Stimulated activated CD8-positive, alpha-beta memory T cell treated with anti-CD3 and anti-CD28 coated beads, Interleukin-2, amount 100 ng/mL, for 1 hour (primary cell): ENCODE results near the gene ZNF212.
A peak's percentile ranks its signal among the peaks of the same experiment; 100 is the strongest.
"Not testable (repeated sequence)": the region's sequence is repeated elsewhere in the genome, so short reads cannot be mapped to it uniquely, and the experiment has no call there.

Experiments
- DNase-seq, 2 donors: peaks; one replicate each; pipeline ENCODE4 v3.0.0-alpha.2; 2020; ENCODE audit warnings: low read depth in 2 of 2

ZNF212 gene

GRCh38 chr7:149252378-149252777 is 12.9 kb downstream of the ZNF212 start:
- DNase-seq: no peak

- DNase-seq: no peak
Observed at GRCh38 chr7:149253665-149254064, 14.2 kb downstream of the ZNF212 start.

- DNase-seq: no peak
Observed at GRCh38 chr7:149254181-149254858, 14.9 kb downstream of the ZNF212 start.

GRCh38 chr7:149255174-149255573 is 15.7 kb downstream of the ZNF212 start:
- DNase-seq: no peak

GRCh38 chr7:149256568-149256967 is 17.1 kb downstream of the ZNF212 start:
- DNase-seq: no peak

GRCh38 chr7:149257146-149257545 is 17.7 kb downstream of the ZNF212 start:
- no peak for DNase-seq

- DNase-seq: no peak
Observed at GRCh38 chr7:149261316-149261828, 21.9 kb downstream of the ZNF212 start.

- DNase-seq: peak; percentile 68 to 75
Observed at GRCh38 chr7:149261829-149262617, 22.6 kb downstream of the ZNF212 start, which contains the start of gene ZNF783. Gene ZNF783 (plus strand): TSS chr7:149262196. CDS start chr7:149262334, 138 bp downstream.

GRCh38 chr7:149266451-149266850 is 27.0 kb downstream of the ZNF212 start:
- DNase-seq: no peak

- DNase-seq: no peak
Observed at GRCh38 chr7:149267733-149268132, 28.3 kb downstream of the ZNF212 start.

GRCh38 chr7:149274424-149274823 is 35.0 kb downstream of the ZNF212 start:
- DNase-seq: not testable (repeated sequence)

GRCh38 chr7:149277871-149278270 is 38.4 kb downstream of the ZNF212 start:
- no peak for DNase-seq

GRCh38 chr7:149278396-149278795 is 38.9 kb downstream of the ZNF212 start:
- DNase-seq: no peak

GRCh38 chr7:149279111-149279743 is 39.8 kb downstream of the ZNF212 start:
- DNase-seq: no peak

- no peak for DNase-seq
Observed at GRCh38 chr7:149280151-149280550, 40.7 kb downstream of the ZNF212 start.

GRCh38 chr7:149280661-149281507 is 41.4 kb downstream of the ZNF212 start:
- no peak for DNase-seq

GRCh38 chr7:149281508-149282330 is 42.3 kb downstream of the ZNF212 start:
- DNase-seq: no peak

- no peak for DNase-seq
Observed at GRCh38 chr7:149282331-149282655, 42.8 kb downstream of the ZNF212 start.

- DNase-seq: no peak
Observed at GRCh38 chr7:149283321-149283720, 43.9 kb downstream of the ZNF212 start.

- DNase-seq: peak in 1 of 2 donors; percentile 28
Observed at GRCh38 chr7:149284343-149284742, 44.9 kb downstream of the ZNF212 start.
